ENCODE measurements around the gene DIRAS1. TPM values are rescaled to one million over a fixed set of nuclear protein-coding genes. Genes with fewer than 3 reads are reported as not detected.

Gene DIRAS1
- total RNA-seq, 1 experiment from 2014 or later = 25.0 TPM

DNA sequence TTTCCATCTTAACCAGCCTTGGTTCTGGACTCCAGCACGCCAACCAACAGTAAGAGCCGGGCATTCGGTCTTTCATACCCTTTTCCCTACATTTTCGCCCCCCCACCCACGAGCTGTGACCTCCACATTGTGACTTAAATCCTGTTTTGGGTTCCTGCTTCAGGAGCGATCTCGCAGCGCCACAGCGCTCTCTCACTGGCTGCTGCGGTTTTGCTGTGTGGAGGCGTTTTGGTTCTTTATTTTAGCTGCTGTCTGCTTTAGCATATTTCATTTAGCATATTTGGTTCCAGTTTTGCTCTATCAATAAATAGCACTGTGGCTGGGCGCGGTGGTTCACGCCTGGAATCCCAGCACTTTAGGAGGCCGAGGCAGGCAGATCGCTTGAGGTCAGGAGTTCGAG, 38.2 kb upstream of the DIRAS1 start:
- H3K4me3 Mint-ChIP-seq = no peak overlapping the region
- ChIA-PET POLR2A (no interaction called here), CTCF (interaction anchor here (1.0 kb wide), 1 partner anchor 122 kb away, joined by 3 read pairs; no protein-coding TSS in a partner anchor)
- ATAC-seq = no peak
- H3K9me3 Mint-ChIP-seq = no peaks in the 10 kb centered on the region
- no peaks in the 10 kb centered on the region for H3K4me1 Mint-ChIP-seq
- no peak for DNase-seq (ENCODE audit: low spot score)
- no peak for TF ChIP-seq MXD4 (CRISPR knock-in tag; IDR thresholded peaks at IDR 0.05; ENCODE audit: borderline replicate concordance)
- TF ChIP-seq, protein P1, sequence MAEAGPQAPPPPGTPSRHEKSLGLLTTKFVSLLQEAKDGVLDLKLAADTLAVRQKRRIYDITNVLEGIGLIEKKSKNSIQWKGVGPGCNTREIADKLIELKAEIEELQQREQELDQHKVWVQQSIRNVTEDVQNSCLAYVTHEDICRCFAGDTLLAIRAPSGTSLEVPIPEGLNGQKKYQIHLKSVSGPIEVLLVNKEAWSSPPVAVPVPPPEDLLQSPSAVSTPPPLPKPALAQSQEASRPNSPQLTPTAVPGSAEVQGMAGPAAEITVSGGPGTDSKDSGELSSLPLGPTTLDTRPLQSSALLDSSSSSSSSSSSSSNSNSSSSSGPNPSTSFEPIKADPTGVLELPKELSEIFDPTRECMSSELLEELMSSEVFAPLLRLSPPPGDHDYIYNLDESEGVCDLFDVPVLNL (CRISPR knock-in tag; IDR thresholded peaks at IDR 0.05; ENCODE audit: borderline replicate concordance, low read depth) = no peak
- TF ChIP-seq TP53 (CRISPR knock-in tag; IDR thresholded peaks at IDR 0.05) = no peak
- TF ChIP-seq ZNF317 (CRISPR knock-in tag; IDR thresholded peaks at IDR 0.05; ENCODE audit: borderline replicate concordance, low read depth) = no peak
- TF ChIP-seq PRDM15 (CRISPR knock-in tag; IDR thresholded peaks at IDR 0.05) = no peak
- no peak for TF ChIP-seq CBFB (CRISPR knock-in tag; IDR thresholded peaks at IDR 0.05; ENCODE audit: low read depth)
- no peak for TF ChIP-seq ZNF121 (CRISPR knock-in tag; IDR thresholded peaks at IDR 0.05)
- no peak overlapping the region for H3K27ac Mint-ChIP-seq
- H3K27me3 Mint-ChIP-seq (ENCODE audit: low read depth) = no peaks in the 10 kb centered on the region
- peaks cover 44% of the 10 kb centered on the region for H3K36me3 Mint-ChIP-seq

DNA sequence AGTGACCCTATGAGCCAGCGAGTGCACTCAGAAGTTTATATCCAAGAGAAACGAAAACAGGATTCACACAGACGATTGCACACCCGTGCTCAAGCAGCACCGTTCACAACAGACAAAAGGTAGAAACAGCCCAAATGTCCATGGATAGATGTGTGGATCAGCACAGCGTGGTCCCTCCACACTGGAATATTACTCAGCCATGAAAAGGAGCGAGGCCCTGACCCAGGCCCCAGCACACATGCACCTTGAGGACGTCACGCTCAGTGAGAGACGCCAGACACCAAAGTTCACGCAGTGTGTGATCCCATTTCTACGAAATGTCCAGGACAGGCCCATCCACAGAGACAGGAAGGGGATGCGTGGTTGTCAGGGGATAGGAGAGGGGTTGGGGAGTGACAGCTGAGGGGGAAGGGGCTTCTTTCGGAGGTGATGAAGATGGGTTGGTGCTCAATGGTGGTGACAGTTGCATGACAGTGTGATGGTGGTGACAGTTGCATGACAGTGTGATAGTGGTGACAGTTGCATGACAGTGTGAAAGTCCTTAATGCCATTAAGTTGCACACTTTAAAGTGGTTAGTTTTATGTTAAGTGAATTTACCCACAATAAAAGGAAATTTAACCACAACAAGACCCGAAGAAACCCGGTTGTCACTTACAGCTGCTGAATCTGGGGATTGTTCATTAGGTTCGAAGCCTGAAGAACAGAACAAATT, 37.6 kb upstream of the DIRAS1 start:
- H3K9me3 Mint-ChIP-seq = no peaks in the 10 kb centered on the region
- CTCF ChIA-PET = interaction anchor here (1.0 kb wide), 1 partner anchor 122 kb away, joined by 3 read pairs; no protein-coding TSS in a partner anchor
- H3K4me1 Mint-ChIP-seq = no peaks in the 10 kb centered on the region
- no peak overlapping the region for H3K27ac Mint-ChIP-seq
- no peaks in the 10 kb centered on the region for H3K27me3 Mint-ChIP-seq (ENCODE audit: low read depth)
- no peak for DNase-seq (ENCODE audit: low spot score)
- POLR2A ChIA-PET = no interaction called here
- no peak for TF ChIP-seq JAZF1 (CRISPR knock-in tag; IDR thresholded peaks at IDR 0.05)
- no peak for TF ChIP-seq OVOL2 (CRISPR knock-in tag; IDR thresholded peaks at IDR 0.05; ENCODE audit: borderline replicate concordance)
- no peak for TF ChIP-seq TEAD1 (CRISPR knock-in tag; IDR thresholded peaks at IDR 0.05)
- TF ChIP-seq PRRX2 (CRISPR knock-in tag; IDR thresholded peaks at IDR 0.05) = no peak
- TF ChIP-seq, protein P2, sequence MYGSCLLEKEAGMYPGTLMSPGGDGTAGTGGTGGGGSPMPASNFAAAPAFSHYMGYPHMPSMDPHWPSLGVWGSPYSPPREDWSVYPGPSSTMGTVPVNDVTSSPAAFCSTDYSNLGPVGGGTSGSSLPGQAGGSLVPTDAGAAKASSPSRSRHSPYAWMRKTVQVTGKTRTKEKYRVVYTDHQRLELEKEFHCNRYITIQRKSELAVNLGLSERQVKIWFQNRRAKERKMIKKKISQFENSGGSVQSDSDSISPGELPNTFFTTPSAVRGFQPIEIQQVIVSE (CRISPR knock-in tag; IDR thresholded peaks at IDR 0.05; ENCODE audit: borderline replicate concordance) = no peak
- no peak for TF ChIP-seq FOXK1 (CRISPR knock-in tag; IDR thresholded peaks at IDR 0.05)
- TF ChIP-seq STAT6 (CRISPR knock-in tag; conservative IDR thresholded peaks at IDR 0.05; ENCODE audit: low read depth) = no peak
- H3K36me3 Mint-ChIP-seq = peaks cover 44% of the 10 kb centered on the region
- no peak for ATAC-seq
- no peak overlapping the region for H3K4me3 Mint-ChIP-seq

All from WTC11 (cell line).